Hematopoietic multipotent progenitor cell treated with erythropoietin and hydrocortisone succinate and interleukin-3 and kit ligand, for 8 days (in vitro differentiated cells): ENCODE measurements around the gene DCBLD2.
A peak's percentile ranks its signal among the peaks of the same experiment; 100 is the strongest.

Experiments used
- DNase-seq: peaks from one replicate; pipeline ENCODE4 v3.0.0-alpha.2; 2015

The DCBLD2 gene

GRCh38 chr3:98788651-98789050 lies 112.8 kb downstream of the DCBLD2 start:
- peak; percentile 47 for DNase-seq

GRCh38 chr3:98787181-98787580 lies 114.3 kb downstream of the DCBLD2 start:
- no peak for DNase-seq

- no peak for DNase-seq
Measured at GRCh38 chr3:98786364-98787006, 115.0 kb downstream of the DCBLD2 start.

GRCh38 chr3:98784666-98785600 lies 116.6 kb downstream of the DCBLD2 start:
- no peak for DNase-seq

GRCh38 chr3:98784042-98784441 lies 117.5 kb downstream of the DCBLD2 start:
- no peak for DNase-seq

- no peak for DNase-seq
Measured at GRCh38 chr3:98782824-98783500, 118.5 kb downstream of the DCBLD2 start.

GRCh38 chr3:98780343-98780742 lies 121.2 kb downstream of the DCBLD2 start:
- no peak for DNase-seq

- DNase-seq: no peak
Measured at GRCh38 chr3:98779541-98780335, 121.8 kb downstream of the DCBLD2 start.

- no peak for DNase-seq
Measured at GRCh38 chr3:98778852-98779413, 122.6 kb downstream of the DCBLD2 start.

GRCh38 chr3:98778383-98778782 lies 123.1 kb downstream of the DCBLD2 start:
- no peak for DNase-seq

GRCh38 chr3:98777801-98778220 lies 123.7 kb downstream of the DCBLD2 start:
- DNase-seq: no peak

GRCh38 chr3:98777286-98777685 lies 124.2 kb downstream of the DCBLD2 start:
- DNase-seq: no peak

GRCh38 chr3:98776140-98776493 lies 125.4 kb downstream of the DCBLD2 start:
- no peak for DNase-seq

- no peak for DNase-seq
Measured at GRCh38 chr3:98775459-98776139, 125.9 kb downstream of the DCBLD2 start.

- no peak for DNase-seq
Measured at GRCh38 chr3:98772022-98772421, 129.5 kb downstream of the DCBLD2 start.

GRCh38 chr3:98770261-98771039 lies 131.0 kb downstream of the DCBLD2 start:
- DNase-seq: no peak

GRCh38 chr3:98769448-98769847 lies 132.0 kb downstream of the DCBLD2 start:
- DNase-seq: no peak

GRCh38 chr3:98768961-98769360 lies 132.5 kb downstream of the DCBLD2 start:
- DNase-seq: no peak

GRCh38 chr3:98766924-98767323 lies 134.6 kb downstream of the DCBLD2 start:
- no peak for DNase-seq

- DNase-seq: no peak
Measured at GRCh38 chr3:98765721-98766120, 135.8 kb downstream of the DCBLD2 start.

GRCh38 chr3:98764472-98764884 lies 137.0 kb downstream of the DCBLD2 start:
- DNase-seq: peak; percentile 6
